GM18861 (cell line): ENCODE results near the gene CDIP1.
"Not testable (repeated sequence)": the region's sequence is repeated elsewhere in the genome, so short reads cannot be mapped to it uniquely, and the experiment has no call there.

Source experiments
- ATAC-seq: cut with Tn5 transposase; IDR thresholded peaks from one replicate; pipeline ENCODE4 v1.9.1; 2021; ENCODE audit not compliant: unreplicated experiment

The CDIP1 gene

GRCh38 chr16:4538350-4539235 is at the start of gene CDIP1:
Gene CDIP1, minus strand, starts transcription at chr16:4538773. Its CDS starts 24,643 bp downstream, at chr16:4514130.
- ATAC-seq, result peak; percentile 77

- ATAC-seq, result no peak
These were observed 47.7 kb upstream of the CDIP1 start for GRCh38 chr16:4586291-4586690.

GRCh38 chr16:4583906-4584305 is 45.3 kb upstream of the CDIP1 start:
- ATAC-seq, result no peak

GRCh38 chr16:4580250-4580649 is 41.7 kb upstream of the CDIP1 start:
- no peak for ATAC-seq

- ATAC-seq, result no peak
These were observed 40.5 kb upstream of the CDIP1 start for GRCh38 chr16:4578961-4579530.

GRCh38 chr16:4576008-4576407 is 37.4 kb upstream of the CDIP1 start:
- ATAC-seq, result no peak

GRCh38 chr16:4574919-4575705 is 36.5 kb upstream of the CDIP1 start:
- no peak for ATAC-seq

- ATAC-seq, result not testable (repeated sequence)
These were observed 35.4 kb upstream of the CDIP1 start for GRCh38 chr16:4573926-4574325.

GRCh38 chr16:4572715-4573114 is 34.1 kb upstream of the CDIP1 start:
- no peak for ATAC-seq

- ATAC-seq, result no peak
These were observed 32.2 kb upstream of the CDIP1 start for GRCh38 chr16:4570688-4571321.

- ATAC-seq, result no peak
These were observed 31.5 kb upstream of the CDIP1 start for GRCh38 chr16:4570086-4570485.

GRCh38 chr16:4566144-4566543 is 27.6 kb upstream of the CDIP1 start:
- ATAC-seq, result no peak

GRCh38 chr16:4564661-4565267 is 26.2 kb upstream of the CDIP1 start:
- no peak for ATAC-seq

- no peak for ATAC-seq
These were observed 23.0 kb upstream of the CDIP1 start for GRCh38 chr16:4561596-4561995.

GRCh38 chr16:4557973-4558372 is 19.4 kb upstream of the CDIP1 start:
- ATAC-seq, result no peak

- ATAC-seq, result no peak
These were observed 18.0 kb upstream of the CDIP1 start for GRCh38 chr16:4556580-4556979.

GRCh38 chr16:4556112-4556511 is 17.5 kb upstream of the CDIP1 start, which contains the start of gene C16orf96:
Gene C16orf96, plus strand, starts transcription at chr16:4556340. Its CDS starts 150 bp downstream, at chr16:4556490.
- no peak for ATAC-seq

- ATAC-seq, result no peak
These were observed 14.0 kb upstream of the CDIP1 start for GRCh38 chr16:4552541-4552940.

- no peak for ATAC-seq
These were observed 12.0 kb upstream of the CDIP1 start for GRCh38 chr16:4550591-4550990.

GRCh38 chr16:4548124-4548523 is 9.6 kb upstream of the CDIP1 start:
- ATAC-seq, result no peak

GRCh38 chr16:4544473-4544872 is 5.9 kb upstream of the CDIP1 start:
- ATAC-seq, result no peak
